Right atrium auricular region (tissue), 2 donors: ENCODE measurements around the gene NECAB3. TPM values are rescaled to one million over a fixed set of nuclear protein-coding genes. Genes with fewer than 3 reads are reported as not detected.
A peak's percentile ranks its signal among the peaks of the same experiment; 100 is the strongest.

Experiments
- DNase-seq: peaks from one replicate; pipeline ENCODE4 v3.0.0-alpha.2; 2019; ENCODE audit warnings: low spot score
- H3K27ac ChIP-seq, 2 donors: fragments of 200-600 bp; sonication (generic); 1 replicate in 1 of 2; 2 replicates in 1 of 2; pipeline ENCODE4 v1.5.1; 2016 to 2019
- H3K27me3 ChIP-seq, 2 donors: fragments of 200-600 bp; sonication (generic); one replicate each; pipeline versions ENCODE4 v1.5.1 to v1.6.0; 2017 to 2019
- H3K36me3 ChIP-seq: fragments of 200-600 bp; sonication (generic); one replicate; pipeline ENCODE4 v1.5.1; 2016
- H3K4me1 ChIP-seq, 2 donors: fragments of 200-600 bp; sonication (generic); one replicate each; pipeline versions ENCODE4 v1.5.1 to v1.6.0; 2017 to 2019
- H3K4me3 ChIP-seq, 2 donors: fragments of 200-600 bp; sonication (generic); 1 replicate in 1 of 2; 2 replicates in 1 of 2; pipeline ENCODE4 v1.5.1; 2017 to 2019; ENCODE audit warnings: mild to moderate bottlenecking in 1 of 2, moderate library complexity in 1 of 2
- H3K9me3 ChIP-seq, 2 donors: fragments of 200-600 bp; sonication (generic); one replicate each; pipeline ENCODE4 v1.5.1; 2019
- total RNA-seq, 2 donors: library from RNA; depleted of rRNA; stranded (reverse); fragments of >200 nt; gene quantifications; one replicate each; pipeline ENCODE4 v1.1.0, GENCODE V29; 2016
- TF ChIP-seq, protein P1 (sequence below), 2 donors: fragments of 200-600 bp; sonication (generic); IDR thresholded peaks; one replicate each; pipeline ENCODE4 v1.5.1; 2019; ENCODE audit warnings: antibody characterized with exemption in 2 of 2

NECAB3 gene, protein sequence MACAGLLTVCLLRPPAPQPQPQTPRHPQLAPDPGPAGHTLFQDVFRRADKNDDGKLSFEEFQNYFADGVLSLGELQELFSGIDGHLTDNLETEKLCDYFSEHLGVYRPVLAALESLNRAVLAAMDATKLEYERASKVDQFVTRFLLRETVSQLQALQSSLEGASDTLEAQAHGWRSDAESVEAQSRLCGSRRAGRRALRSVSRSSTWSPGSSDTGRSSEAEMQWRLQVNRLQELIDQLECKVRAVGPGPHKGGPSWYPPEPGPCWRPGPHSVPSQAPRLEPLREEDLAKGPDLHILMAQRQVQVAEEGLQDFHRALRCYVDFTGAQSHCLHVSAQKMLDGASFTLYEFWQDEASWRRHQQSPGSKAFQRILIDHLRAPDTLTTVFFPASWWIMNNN
- 10 to 100 TPM; 81.7 to 88.4 TPM for total RNA-seq

DNA sequence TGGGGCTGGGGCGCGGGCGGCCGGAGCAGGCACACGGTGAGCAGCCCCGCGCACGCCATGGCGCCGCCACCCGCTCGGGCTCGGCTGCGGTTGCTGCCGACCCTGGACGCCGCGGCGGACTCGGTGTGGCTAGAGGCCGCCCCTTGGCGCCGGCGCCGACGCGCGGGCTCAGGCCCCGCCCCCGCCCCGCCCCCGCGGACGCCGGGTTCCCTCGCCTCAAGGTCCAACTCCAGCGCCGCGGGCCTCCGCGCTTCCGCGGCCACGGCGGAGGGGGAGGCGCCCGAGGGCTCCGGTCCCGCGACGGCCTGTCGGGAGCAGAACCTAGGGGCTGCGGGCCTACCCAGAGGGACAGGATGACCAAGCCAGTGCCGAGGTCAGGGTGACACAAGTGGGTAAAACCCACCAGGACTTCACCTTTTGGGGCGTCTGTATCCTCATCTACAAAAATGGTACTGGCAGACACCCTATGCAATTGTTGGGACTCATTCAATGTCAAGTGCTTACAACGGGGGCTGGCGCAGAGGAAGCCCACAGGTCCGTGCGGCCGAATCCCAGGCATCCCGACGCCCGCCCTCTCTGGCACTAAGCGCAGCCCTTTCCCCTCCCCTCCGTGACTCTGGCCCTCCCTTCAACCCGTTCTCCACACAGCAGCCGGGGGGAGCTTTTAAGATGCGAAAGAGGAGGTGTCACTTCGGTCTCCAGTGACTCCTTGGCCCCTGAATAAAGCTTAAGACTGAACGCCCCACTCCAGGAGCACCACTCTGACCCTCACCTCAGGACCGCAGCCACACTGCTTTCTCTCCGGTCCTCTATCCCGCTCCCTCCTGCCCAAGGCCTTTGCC is at the start of gene NECAB3:
Gene NECAB3, minus strand, starts transcription at position 135 of the 842 bp plus-strand sequence. Its CDS starts 76 bp downstream, at position 59.
- no peaks in the 10 kb centered on the region for H3K27me3 ChIP-seq
- peak within 1 kb of the TSS; percentile 89 to 94 for H3K27ac ChIP-seq
- H3K4me3 ChIP-seq, result peak within 1 kb of the TSS; percentile 73 to 81
- H3K9me3 ChIP-seq, result no peaks in the 10 kb centered on the region
- H3K4me1 ChIP-seq, result peaks cover 0 to 47% of the 10 kb centered on the region in 2 donors
- peaks cover 17% of the 10 kb centered on the region for H3K36me3 ChIP-seq
- peak; percentile 85 for DNase-seq
- TF ChIP-seq, protein P1, sequence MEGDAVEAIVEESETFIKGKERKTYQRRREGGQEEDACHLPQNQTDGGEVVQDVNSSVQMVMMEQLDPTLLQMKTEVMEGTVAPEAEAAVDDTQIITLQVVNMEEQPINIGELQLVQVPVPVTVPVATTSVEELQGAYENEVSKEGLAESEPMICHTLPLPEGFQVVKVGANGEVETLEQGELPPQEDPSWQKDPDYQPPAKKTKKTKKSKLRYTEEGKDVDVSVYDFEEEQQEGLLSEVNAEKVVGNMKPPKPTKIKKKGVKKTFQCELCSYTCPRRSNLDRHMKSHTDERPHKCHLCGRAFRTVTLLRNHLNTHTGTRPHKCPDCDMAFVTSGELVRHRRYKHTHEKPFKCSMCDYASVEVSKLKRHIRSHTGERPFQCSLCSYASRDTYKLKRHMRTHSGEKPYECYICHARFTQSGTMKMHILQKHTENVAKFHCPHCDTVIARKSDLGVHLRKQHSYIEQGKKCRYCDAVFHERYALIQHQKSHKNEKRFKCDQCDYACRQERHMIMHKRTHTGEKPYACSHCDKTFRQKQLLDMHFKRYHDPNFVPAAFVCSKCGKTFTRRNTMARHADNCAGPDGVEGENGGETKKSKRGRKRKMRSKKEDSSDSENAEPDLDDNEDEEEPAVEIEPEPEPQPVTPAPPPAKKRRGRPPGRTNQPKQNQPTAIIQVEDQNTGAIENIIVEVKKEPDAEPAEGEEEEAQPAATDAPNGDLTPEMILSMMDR (IDR thresholded peaks at IDR 0.05), result no peak

DNA sequence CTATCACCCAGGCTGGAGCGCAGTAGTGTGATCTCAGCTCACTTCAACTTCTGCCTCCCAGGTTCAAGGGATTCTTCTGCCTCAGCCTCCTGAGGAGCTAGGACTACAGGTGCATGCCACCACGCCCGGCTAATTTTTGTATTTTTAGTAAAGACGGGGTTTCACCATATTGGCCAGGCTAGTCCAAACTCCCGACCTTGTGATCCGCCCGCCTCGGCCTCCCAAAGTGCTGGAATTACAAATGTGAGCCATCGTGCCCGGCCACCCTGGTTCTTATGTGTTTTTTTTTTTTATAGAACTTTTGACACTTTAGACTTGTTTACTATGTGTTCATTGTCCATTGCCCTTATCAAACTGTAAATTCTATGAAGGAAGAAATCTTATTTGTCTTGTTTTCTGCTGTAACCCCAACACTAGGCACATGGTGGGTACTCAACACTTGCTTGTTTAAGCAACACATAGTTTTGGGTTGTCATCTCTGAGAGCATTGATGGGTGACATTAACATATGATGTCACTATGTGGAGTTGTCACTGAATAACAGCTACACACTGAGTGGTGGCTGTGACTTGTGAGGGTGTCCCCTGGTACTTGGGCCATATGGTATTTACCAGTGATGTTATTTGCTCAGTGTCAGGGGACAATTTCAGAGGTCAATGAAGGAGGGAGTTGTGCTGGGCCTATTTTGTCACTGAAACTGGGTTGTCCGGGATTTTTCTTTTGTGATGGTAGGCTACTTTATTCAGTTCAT is 47.3 kb upstream of the NECAB3 start:
- no peak overlapping the region for H3K4me3 ChIP-seq
- DNase-seq, result no peak
- H3K27me3 ChIP-seq, result no peaks in the 10 kb centered on the region
- peaks cover 0 to 12% of the 10 kb centered on the region in 2 donors for H3K4me1 ChIP-seq
- no peaks in the 10 kb centered on the region for H3K9me3 ChIP-seq
- no peaks in the 10 kb centered on the region for H3K36me3 ChIP-seq
- H3K27ac ChIP-seq, result no peak overlapping the region
- TF ChIP-seq, protein P1 (IDR thresholded peaks at IDR 0.05), result no peak

DNA sequence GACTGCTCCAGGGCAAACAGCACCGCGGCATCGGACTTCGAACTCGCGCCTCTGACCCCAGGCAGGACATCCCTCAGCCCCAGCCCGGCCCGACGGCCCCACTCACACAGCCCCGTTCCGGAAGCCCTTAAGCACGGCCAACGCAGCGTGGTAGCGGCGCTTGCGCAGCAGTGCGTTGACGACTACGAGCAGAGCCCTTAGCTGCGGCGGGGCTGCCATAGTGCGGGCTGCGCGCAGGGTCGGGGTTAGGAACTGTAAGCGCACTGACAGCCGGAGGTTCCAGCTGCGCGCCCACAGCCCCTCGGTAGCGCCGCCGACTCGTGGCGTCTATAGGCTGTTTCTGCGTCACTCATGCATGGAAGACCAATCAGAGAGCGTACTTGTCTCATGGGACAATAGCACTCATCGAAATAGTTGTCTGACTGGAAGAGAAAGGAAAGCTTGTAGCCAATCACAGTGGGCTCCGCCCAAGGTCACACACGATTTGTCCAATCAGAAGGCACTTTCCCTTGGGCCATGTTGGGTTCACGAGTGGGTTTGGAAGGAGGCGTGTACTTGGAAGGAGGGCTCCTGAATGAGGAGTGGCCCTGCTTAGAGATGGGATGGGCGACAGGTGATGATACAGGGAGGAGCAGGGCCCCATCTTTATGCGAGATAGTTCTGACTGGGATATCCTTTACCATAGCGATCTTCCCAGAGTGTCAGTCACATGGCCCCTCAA is 45.9 kb upstream of the NECAB3 start, which contains the start of gene PXMP4:
Gene PXMP4, minus strand, starts transcription at position 322 of the 721 bp plus-strand sequence. Its CDS starts 103 bp downstream, at position 219.
- peaks cover 0 to 12% of the 10 kb centered on the region in 2 donors for H3K4me1 ChIP-seq
- H3K27ac ChIP-seq, result peak within 1 kb of the TSS; percentile 69 to 72
- peak within 1 kb of the TSS; percentile 86 to 90 for H3K4me3 ChIP-seq
- DNase-seq, result peak; percentile 98
- no peaks in the 10 kb centered on the region for H3K9me3 ChIP-seq
- no peaks in the 10 kb centered on the region for H3K27me3 ChIP-seq
- no peaks in the 10 kb centered on the region for H3K36me3 ChIP-seq
- TF ChIP-seq, protein P1 (IDR thresholded peaks at IDR 0.05), result no peak

DNA sequence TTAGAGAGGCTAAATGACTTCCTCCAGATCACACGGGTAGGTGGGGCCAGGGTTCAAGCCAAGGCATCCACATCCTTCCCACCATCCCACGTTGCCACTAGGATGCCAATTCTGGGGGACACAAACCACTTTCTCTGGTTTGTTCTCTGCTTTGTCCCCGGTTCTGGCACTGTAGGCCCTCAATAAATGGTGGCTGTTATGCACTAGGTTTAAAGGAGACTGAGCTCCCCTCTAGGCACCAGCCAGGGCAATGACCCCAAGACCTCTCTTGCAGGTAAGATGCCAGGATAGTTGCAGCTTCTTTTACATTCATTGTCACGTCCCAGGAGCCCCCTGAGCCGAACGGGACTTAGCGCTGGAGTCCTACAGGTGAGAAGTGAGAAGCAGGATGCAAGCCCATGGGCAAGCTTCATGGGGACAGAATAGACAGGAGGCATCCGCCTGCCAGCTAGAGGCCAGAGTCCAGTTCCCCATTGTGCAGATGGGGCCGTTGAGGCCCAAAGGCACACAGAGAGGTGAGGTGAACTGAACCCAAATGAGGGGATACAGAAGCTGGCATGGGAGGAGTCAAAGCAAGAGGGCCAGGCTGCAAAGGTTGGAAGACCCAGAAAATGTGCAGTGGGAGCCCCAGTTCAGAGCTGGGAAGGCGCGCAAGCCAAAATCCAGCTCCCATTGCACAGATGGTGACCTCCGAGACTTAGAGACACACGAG is 45.2 kb upstream of the NECAB3 start:
- TF ChIP-seq, protein P1 (IDR thresholded peaks at IDR 0.05), result no peak
- Histone ChIP-seq H3K4me1 (peaks cover 0 to 12% of the 10 kb centered on the region in 2 donors), H3K36me3 (peaks cover 1% of the 10 kb centered on the region), H3K9me3 (no peaks in the 10 kb centered on the region), H3K27me3 (no peaks in the 10 kb centered on the region), H3K27ac (peak overlapping the region; percentile 69 to 72), H3K4me3 (peak overlapping the region; percentile 86 to 90)
- DNase-seq, result no peak
